ENCODE results near the gene AFAP1L2. TPM values are rescaled to one million over a fixed set of nuclear protein-coding genes. Genes with fewer than 3 reads are reported as not detected.
A peak's percentile ranks its signal among the peaks of the same experiment; 100 is the strongest.

Gene AFAP1L2
- total RNA-seq, 1 donor from 2014 or later = 4.8 TPM

DNA sequence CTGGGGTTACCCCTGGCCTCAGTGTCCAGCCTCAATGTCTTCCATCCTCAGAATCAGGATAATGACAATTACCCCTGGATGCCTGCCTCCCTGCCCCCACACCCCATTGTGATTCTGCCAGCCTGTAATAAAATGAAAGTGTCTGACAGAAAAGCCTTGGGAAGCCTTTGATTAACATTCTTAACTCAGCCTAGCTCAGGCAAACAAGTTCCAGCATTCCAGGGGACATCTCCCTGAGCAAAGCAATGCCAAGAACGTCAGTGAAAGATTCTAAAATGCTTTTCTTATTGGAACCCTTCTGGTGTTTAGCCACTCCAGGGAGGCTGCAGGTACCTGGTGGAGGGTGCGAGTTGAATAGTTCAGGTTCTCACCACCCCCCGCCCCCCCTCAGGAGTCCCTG, 18.7 kb downstream of the AFAP1L2 start:
- Histone ChIP-seq H3K27ac (no peak overlapping the region), H3K36me3 (no peaks in the 10 kb centered on the region), H3K4me3 (no peak overlapping the region), H3K9me3 (ENCODE audit: low read depth) (no peaks in the 10 kb centered on the region), H3K79me2 (ENCODE audit: low read depth) (no peaks in the 10 kb centered on the region), H2AFZ (replicated peaks) (no peak overlapping the region), H4K20me1 (ENCODE audit: low read depth) (no peaks in the 10 kb centered on the region), H3K4me1 (peaks cover 3% of the 10 kb centered on the region), H3K9ac (no peak overlapping the region), H3K27me3 (no peaks in the 10 kb centered on the region), H3F3A (ENCODE audit: low read depth) (no peaks in the 10 kb centered on the region), H3K4me2 (no peak overlapping the region)
- H3K27me3 Mint-ChIP-seq (ENCODE audit: insufficient read depth, low read depth) = peaks cover 9% of the 10 kb centered on the region
- DNase-seq (ENCODE audit: low spot score) = peak; percentile 14
- H3K9me3 Mint-ChIP-seq = peaks cover 2% of the 10 kb centered on the region
- H3K4me3 Mint-ChIP-seq = no peak overlapping the region
- H3K27ac Mint-ChIP-seq = no peak overlapping the region
- peaks cover 6% of the 10 kb centered on the region for H3K36me3 Mint-ChIP-seq
- no peak for TF ChIP-seq EZH2phosphoT487 (IDR thresholded peaks at IDR 0.05)
- TF ChIP-seq, protein P1, sequence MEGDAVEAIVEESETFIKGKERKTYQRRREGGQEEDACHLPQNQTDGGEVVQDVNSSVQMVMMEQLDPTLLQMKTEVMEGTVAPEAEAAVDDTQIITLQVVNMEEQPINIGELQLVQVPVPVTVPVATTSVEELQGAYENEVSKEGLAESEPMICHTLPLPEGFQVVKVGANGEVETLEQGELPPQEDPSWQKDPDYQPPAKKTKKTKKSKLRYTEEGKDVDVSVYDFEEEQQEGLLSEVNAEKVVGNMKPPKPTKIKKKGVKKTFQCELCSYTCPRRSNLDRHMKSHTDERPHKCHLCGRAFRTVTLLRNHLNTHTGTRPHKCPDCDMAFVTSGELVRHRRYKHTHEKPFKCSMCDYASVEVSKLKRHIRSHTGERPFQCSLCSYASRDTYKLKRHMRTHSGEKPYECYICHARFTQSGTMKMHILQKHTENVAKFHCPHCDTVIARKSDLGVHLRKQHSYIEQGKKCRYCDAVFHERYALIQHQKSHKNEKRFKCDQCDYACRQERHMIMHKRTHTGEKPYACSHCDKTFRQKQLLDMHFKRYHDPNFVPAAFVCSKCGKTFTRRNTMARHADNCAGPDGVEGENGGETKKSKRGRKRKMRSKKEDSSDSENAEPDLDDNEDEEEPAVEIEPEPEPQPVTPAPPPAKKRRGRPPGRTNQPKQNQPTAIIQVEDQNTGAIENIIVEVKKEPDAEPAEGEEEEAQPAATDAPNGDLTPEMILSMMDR (IDR thresholded peaks at IDR 0.05) = no peak
- TF ChIP-seq EZH2 (IDR thresholded peaks at IDR 0.05) = no peak
- H3K4me1 Mint-ChIP-seq = peaks cover 22% of the 10 kb centered on the region

DNA sequence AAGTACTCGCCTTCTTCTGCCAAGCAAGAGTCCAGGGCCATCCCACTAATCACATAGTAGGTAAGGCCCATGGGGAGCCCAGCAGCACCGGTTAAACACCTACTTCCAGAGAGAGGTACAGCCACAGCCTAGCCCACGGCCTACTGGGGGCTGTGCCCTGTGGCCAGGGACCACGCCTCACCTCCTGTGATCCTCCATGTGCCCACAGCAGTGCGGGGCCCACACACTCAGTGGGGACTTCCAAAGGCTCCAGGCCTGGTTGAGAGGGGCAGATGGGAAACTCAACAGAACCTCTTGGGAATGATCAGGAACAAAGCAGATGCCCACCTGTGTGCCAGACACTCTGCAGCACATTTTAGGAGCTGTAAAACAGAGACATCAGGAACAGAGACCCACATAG, 19.7 kb downstream of the AFAP1L2 start:
- Mint-ChIP-seq H3K4me1 (peaks cover 20% of the 10 kb centered on the region), H3K27ac (no peak overlapping the region), H3K9me3 (peaks cover 2% of the 10 kb centered on the region), H3K36me3 (peaks cover 6% of the 10 kb centered on the region), H3K27me3 (ENCODE audit: insufficient read depth, low read depth) (peaks cover 9% of the 10 kb centered on the region), H3K4me3 (no peak overlapping the region)
- Histone ChIP-seq H3K36me3 (no peaks in the 10 kb centered on the region), H3F3A (ENCODE audit: low read depth) (no peaks in the 10 kb centered on the region), H3K4me3 (no peak overlapping the region), H3K27me3 (no peaks in the 10 kb centered on the region), H3K27ac (no peak overlapping the region), H4K20me1 (ENCODE audit: low read depth) (no peaks in the 10 kb centered on the region), H3K9me3 (ENCODE audit: low read depth) (no peaks in the 10 kb centered on the region), H2AFZ (replicated peaks) (no peak overlapping the region), H3K79me2 (ENCODE audit: low read depth) (no peaks in the 10 kb centered on the region), H3K4me1 (peaks cover 3% of the 10 kb centered on the region), H3K9ac (no peak overlapping the region), H3K4me2 (no peak overlapping the region)
- no peak for DNase-seq (ENCODE audit: low spot score)
- TF ChIP-seq EZH2phosphoT487 (IDR thresholded peaks at IDR 0.05) (no peak), EZH2 (IDR thresholded peaks at IDR 0.05) (no peak)
- TF ChIP-seq, protein P1 (IDR thresholded peaks at IDR 0.05) = no peak

DNA sequence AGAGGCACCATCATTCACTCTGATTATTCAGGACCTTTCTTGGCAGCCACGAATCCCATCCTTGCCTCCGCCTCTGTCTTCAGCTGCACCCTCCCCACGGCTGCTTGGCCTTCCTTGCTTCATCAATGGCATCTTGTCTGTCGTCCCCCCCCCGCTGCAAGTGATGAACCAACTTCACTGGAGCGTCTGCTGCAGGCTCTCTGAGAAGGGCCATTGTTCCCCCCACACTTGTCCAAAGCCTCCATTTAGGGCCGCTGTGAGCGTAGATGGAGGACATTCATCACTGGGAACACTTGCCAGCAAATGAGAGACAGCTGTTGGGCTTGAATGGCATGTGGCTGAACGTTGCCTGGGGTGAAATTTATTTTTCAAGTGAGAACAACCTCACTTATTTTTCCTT, 20.1 kb downstream of the AFAP1L2 start:
- H3K4me2 ChIP-seq = no peak overlapping the region
- DNase-seq (ENCODE audit: low spot score) = no peak
- no peak overlapping the region for H3K9ac ChIP-seq
- no peak overlapping the region for H3K27ac ChIP-seq
- H2AFZ ChIP-seq (replicated peaks) = no peak overlapping the region
- no peaks in the 10 kb centered on the region for H3K9me3 ChIP-seq (ENCODE audit: low read depth)
- H4K20me1 ChIP-seq (ENCODE audit: low read depth) = no peaks in the 10 kb centered on the region
- H3K36me3 ChIP-seq = no peaks in the 10 kb centered on the region
- TF ChIP-seq, protein P1 (IDR thresholded peaks at IDR 0.05) = no peak
- no peak for TF ChIP-seq EZH2phosphoT487 (IDR thresholded peaks at IDR 0.05)
- no peak for TF ChIP-seq EZH2 (IDR thresholded peaks at IDR 0.05)
- H3K36me3 Mint-ChIP-seq = peaks cover 6% of the 10 kb centered on the region
- no peak overlapping the region for H3K4me3 Mint-ChIP-seq
- peaks cover 2% of the 10 kb centered on the region for H3K9me3 Mint-ChIP-seq
- H3K4me1 Mint-ChIP-seq = peaks cover 20% of the 10 kb centered on the region
- peaks cover 9% of the 10 kb centered on the region for H3K27me3 Mint-ChIP-seq (ENCODE audit: insufficient read depth, low read depth)
- no peaks in the 10 kb centered on the region for H3K27me3 ChIP-seq
- H3K79me2 ChIP-seq (ENCODE audit: low read depth) = no peaks in the 10 kb centered on the region
- H3K4me3 ChIP-seq = no peak overlapping the region
- H3K4me1 ChIP-seq = peaks cover 3% of the 10 kb centered on the region
- no peaks in the 10 kb centered on the region for H3F3A ChIP-seq (ENCODE audit: low read depth)
- peak overlapping the region; percentile 48 for H3K27ac Mint-ChIP-seq

Measured in neural progenitor cell (in vitro differentiated cells).